Measurements from ENCODE around the gene IFIT5.

- TF ChIP-seq CTCF (conservative IDR thresholded peaks at IDR 0.05; ENCODE audit: low read length) (no peak), EZH2phosphoT487 (IDR thresholded peaks at IDR 0.05; ENCODE audit: borderline replicate concordance, low read depth, low read length) (no peak)
Measured at GRCh38 chr10:89374713-89375141, 39.6 kb upstream of the IFIT5 start.
